Ectodermal cell (in vitro differentiated cells): ENCODE data around the gene RHBDF2.

Experiments
- H3K27ac ChIP-seq: 2 replicates; pipeline ENCODE4 v1.7.0; 2013; ENCODE audit warnings: mild to moderate bottlenecking, low read depth, low read length; ENCODE audit not compliant: insufficient read depth, poor library complexity, severe bottlenecking
- H3K27me3 ChIP-seq: 2 replicates; pipeline ENCODE4 v1.7.0; 2013; ENCODE audit warnings: mild to moderate bottlenecking, low read length; ENCODE audit not compliant: insufficient read depth, control insufficient read depth, poor library complexity, severe bottlenecking
- H3K36me3 ChIP-seq: one replicate; pipeline ENCODE4 v1.7.0; 2013; ENCODE audit warnings: low read length; ENCODE audit not compliant: control insufficient read depth, insufficient read depth
- H3K4me1 ChIP-seq: one replicate; pipeline ENCODE4 v1.7.0; 2013; ENCODE audit warnings: low read length; ENCODE audit not compliant: control insufficient read depth, insufficient read depth
- H3K4me3 ChIP-seq: 2 replicates; pipeline ENCODE4 v1.7.0; 2013; ENCODE audit warnings: low read depth, low read length, control low read depth; ENCODE audit not compliant: insufficient read depth
- H3K9me3 ChIP-seq: 2 replicates; pipeline ENCODE4 v1.7.0; 2013; ENCODE audit warnings: mild to moderate bottlenecking, low read length, moderate library complexity; ENCODE audit not compliant: control insufficient read depth
- WGBS, 2 experiments: methylation state at CpG; one replicate each; pipeline ENCODE4 v1.1.7; 2013; ENCODE audit warnings: missing lambda C conversion rate in 2 of 2; 5-methylcytosine and 5-hydroxymethylcytosine counted together

Gene RHBDF2

DNA sequence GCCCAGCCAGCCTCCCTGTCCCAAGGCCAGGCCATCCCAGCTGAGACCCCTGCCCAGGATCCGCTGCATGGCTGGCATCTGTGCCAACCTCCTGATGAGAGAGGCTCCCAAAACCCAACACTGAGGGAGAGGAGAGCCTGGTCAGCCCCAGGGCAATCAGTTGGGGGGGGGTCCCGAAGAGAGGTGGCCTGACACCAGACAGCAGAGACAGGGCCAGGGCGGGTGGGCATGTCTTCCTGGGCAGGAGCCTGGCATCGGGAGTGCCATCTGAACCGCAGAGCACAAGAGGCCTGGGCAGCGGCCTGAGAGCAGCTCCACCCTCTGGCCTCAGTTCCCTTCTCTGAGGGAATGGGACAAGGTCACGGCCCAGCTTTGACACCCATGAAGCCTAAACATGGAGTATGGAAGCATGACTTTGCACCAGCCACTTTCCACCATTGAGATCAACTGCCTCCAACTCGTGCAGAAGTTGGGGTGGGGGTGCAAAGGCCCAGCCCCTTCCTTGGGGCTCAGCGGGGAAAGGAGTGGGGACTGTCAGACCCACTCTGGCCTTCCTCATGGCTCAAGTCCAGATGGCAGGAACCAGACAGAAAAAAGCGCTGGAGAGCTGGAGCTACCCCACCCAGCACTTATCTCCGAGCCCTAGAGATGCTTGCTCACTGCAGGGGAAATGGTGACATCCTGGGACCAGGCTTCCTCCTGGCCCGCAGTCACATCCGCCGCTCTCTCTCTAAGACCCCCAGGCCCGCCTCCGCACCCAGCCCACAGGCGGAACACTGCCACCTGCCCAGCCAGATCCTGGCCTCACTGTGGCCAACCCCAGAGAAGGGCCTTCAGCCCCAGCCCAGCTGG, 9.7 kb downstream of the RHBDF2 start:
- WGBS, 2 experiments, result 93 to 94% methylated on average over 17 of the region's 17 CpGs

DNA sequence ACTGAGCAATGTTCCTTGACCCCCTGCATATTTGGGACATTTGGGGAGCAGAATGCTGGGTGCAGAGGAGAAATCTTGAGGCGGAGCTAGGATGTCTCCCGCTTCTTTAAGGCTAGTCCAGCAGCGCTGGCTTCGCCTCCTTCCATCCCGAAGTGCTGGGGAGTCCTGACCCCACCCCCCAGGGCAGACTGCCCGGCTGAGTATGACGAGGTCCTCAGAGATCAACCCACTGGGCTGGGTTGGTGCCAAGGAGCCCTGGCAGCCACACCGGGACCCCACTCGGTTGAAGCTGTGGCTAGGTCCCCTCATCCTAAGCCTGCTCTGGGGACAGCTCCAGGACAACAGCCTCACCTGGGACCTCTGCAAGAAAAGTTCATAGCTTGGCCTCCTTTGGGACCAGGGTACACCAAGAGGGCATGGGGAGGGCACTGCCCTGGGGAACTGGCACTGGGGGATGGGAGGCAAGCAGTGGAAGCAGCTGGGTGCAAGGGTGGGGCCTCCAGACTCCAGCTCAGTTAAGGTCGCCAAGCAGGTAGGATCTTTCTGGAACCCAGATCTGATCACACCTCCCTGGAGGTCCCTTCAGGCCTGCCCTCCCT, 11.0 kb downstream of the RHBDF2 start:
- Histone ChIP-seq H3K27ac (no peak overlapping the region), H3K36me3 (no peaks in the 10 kb centered on the region), H3K4me3 (no peak overlapping the region), H3K27me3 (no peaks in the 10 kb centered on the region), H3K9me3 (no peaks in the 10 kb centered on the region), H3K4me1 (peaks cover 16% of the 10 kb centered on the region)
- WGBS, 2 experiments, result 89 to 91% methylated on average over 10 of the region's 10 CpGs

More for the DNA sequence above, 9.7 kb downstream of the RHBDF2 start:
- Histone ChIP-seq H3K4me3 (no peak overlapping the region), H3K4me1 (peaks cover 16% of the 10 kb centered on the region), H3K36me3 (no peaks in the 10 kb centered on the region), H3K9me3 (no peaks in the 10 kb centered on the region), H3K27ac (no peak overlapping the region), H3K27me3 (no peaks in the 10 kb centered on the region)

DNA sequence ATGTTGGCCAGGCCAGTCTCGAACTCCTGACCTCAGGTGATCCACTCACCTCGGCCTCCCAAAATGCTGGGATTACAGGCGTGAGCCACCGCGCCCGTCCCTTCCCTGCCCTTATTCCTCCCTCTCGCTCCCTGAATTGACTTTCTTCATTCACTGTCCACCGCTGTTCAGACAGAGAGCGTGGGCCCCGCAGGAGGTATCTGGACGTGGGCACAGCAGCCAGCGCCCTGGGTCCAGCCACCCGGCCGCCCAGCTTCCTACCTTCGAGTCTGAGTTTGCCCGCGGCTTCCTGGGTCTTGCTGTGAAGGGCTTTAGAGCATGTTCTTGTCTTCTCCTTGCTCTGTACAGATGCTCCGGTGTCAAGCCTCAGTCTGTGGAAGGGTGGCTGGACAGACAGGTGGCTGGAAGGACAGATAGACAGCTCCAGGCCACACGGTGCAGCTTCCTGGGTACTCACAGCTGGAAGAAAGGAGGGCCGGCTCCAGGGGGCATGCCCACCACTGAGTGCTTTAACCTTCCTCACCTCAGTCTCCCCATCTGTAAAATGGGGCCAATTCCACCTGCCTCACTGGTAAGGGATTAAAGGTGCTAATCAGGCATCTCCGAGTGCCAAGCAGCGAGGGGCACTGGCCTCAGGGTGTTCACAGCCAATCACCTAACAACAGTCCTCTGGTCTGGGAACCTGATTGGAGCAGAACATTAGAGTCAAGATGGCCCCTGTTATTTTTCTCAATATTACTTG, 13.6 kb downstream of the RHBDF2 start:
- no peak overlapping the region for H3K4me3 ChIP-seq
- H3K36me3 ChIP-seq, result no peaks in the 10 kb centered on the region
- peaks cover 6% of the 10 kb centered on the region for H3K4me1 ChIP-seq
- 93% methylated on average over 22 of the region's 22 CpGs for WGBS, 2 experiments
- H3K9me3 ChIP-seq, result no peaks in the 10 kb centered on the region
- no peak overlapping the region for H3K27ac ChIP-seq
- no peaks in the 10 kb centered on the region for H3K27me3 ChIP-seq

DNA sequence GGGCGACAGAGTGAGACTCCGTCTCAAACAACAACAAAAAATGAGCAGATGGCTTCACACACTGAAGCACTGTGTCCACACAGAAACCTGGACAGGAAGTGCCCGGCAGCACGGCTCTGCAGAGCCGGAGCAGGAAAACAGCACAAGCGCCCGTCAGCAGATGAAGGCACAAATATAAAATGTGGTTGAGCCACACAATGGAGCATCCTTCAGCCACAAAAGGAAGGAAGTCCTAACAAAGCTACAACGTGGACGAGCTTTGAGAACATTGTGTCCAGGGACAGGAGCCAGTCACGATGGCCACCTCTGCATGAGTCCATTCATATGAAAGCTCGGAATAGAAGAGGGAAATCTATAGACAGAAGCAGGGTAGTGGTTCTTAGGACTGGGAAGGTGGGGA, 15.7 kb downstream of the RHBDF2 start:
- WGBS, 2 experiments, result 87% methylated on average over 11 of the region's 11 CpGs

DNA sequence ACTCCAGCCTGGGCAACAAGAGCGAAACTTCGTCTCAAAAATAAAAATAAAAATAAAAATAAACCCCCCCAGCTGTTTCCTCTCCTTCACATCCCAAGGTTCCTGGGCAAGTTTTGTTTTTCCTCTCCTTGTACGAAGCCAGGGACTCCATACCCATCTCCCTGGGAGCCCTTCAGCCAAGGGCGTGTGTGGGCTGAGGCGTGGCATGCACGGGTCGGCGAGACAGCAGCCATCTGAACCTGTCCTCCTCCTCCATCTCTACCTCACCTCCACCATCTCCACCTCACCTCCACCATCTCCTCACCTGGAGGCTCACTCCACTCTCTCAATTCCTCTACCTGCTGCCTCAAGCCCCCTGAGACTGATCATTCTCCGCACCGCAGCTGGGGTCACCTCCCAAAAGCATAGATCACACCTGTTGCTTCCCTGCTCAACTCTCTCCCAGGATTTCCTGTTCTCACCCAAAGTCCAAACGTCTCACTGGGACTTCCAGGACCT, 16.9 kb downstream of the RHBDF2 start:
- Histone ChIP-seq H3K4me1 (no peaks in the 10 kb centered on the region), H3K27ac (no peak overlapping the region), H3K27me3 (no peaks in the 10 kb centered on the region), H3K9me3 (no peaks in the 10 kb centered on the region), H3K36me3 (no peaks in the 10 kb centered on the region), H3K4me3 (no peak overlapping the region)
- WGBS, 2 experiments, result 93 to 94% methylated on average over 11 of the region's 11 CpGs

More for the DNA sequence above, 15.7 kb downstream of the RHBDF2 start:
- Histone ChIP-seq H3K4me3 (no peak overlapping the region), H3K27ac (no peak overlapping the region), H3K36me3 (no peaks in the 10 kb centered on the region), H3K27me3 (no peaks in the 10 kb centered on the region), H3K4me1 (no peaks in the 10 kb centered on the region), H3K9me3 (no peaks in the 10 kb centered on the region)

DNA sequence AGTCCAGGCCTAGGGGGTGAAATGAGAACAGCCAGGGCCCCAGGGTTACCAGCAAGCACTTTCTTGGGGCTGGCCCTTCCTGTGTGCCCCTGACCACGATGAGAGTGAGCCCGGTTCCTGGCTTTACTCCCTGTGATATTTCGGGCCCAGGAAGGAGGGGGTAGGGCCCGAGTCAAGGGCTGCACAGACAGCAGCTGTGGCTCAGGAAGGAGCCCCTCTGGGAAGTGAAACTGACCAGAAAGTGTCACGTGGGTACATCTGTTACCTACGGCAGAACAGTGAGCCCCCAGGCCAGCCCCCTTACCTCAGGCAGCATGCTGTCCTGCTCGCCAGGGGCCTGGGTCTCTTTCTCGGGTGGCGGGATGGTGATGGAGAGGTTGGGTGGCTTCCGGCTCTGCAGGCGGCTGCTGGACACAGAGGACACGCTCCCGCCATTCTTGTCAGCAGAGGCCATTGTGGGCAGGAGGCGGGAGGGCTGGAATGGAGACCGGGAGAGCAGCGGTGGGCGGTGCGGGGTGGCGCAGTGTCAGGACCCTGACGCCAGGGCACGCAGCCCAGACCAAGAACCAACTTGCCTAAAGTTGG, 20.1 kb downstream of the RHBDF2 start:
- WGBS, 2 experiments, result 89 to 91% methylated on average over 21 of the region's 21 CpGs
- Histone ChIP-seq H3K4me1 (no peaks in the 10 kb centered on the region), H3K9me3 (no peaks in the 10 kb centered on the region), H3K27me3 (no peaks in the 10 kb centered on the region), H3K4me3 (no peak overlapping the region), H3K27ac (peak overlapping the region; percentile 40), H3K36me3 (no peaks in the 10 kb centered on the region)

DNA sequence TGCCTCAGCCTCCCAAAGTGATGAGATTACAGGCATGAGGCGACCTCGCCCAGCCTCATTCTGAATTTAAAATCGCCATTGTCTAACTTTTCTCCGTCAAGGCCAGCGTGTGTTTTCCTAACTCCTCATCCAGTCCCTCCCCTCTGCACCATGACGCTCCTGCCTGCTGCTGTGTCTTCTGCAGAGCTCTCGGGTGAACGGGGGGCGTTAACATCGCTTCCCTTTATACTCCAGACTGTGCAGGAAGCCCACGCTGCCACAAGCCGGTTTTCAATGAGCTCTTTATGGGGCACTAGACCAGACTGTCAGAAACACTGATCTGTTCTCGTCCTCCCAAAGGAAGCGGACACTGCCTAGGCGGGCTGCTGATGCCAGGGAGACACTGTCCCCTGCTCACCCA, 20.6 kb downstream of the RHBDF2 start:
- Histone ChIP-seq H3K4me3 (no peak overlapping the region), H3K36me3 (no peaks in the 10 kb centered on the region), H3K27me3 (no peaks in the 10 kb centered on the region), H3K4me1 (no peaks in the 10 kb centered on the region), H3K27ac (peak overlapping the region; percentile 40), H3K9me3 (no peaks in the 10 kb centered on the region)
- 86 to 87% methylated on average over 15 of the region's 15 CpGs for WGBS, 2 experiments

DNA sequence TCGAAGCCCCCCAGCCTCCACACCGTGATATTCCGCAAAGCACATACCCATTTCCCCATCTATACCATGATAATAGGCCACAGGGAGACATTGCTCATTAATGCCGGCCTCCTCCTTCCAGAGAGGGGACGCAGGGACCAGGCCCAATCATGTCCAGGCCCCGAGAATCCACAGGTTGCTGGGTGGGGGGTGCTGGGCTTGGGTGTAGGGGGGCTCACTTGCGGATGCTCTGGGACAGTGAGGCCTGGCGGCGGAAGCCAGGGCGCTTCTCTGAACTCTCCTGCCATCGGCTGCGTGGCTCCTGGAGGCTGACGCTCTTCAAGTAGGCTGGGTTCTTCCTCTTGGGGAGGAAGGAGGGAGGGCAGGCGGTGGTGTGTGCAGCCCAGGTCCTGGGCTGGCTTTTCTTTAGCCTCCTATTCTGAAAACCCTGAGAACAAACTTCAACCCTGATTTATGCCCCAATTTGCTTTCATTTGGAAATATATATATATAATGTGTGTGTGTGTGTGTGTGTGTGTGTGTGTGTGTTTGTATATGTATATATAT, 21.6 kb downstream of the RHBDF2 start:
- Histone ChIP-seq H3K4me3 (no peak overlapping the region), H3K36me3 (no peaks in the 10 kb centered on the region), H3K27ac (no peak overlapping the region), H3K9me3 (no peaks in the 10 kb centered on the region), H3K27me3 (no peaks in the 10 kb centered on the region), H3K4me1 (no peaks in the 10 kb centered on the region)
- WGBS, 2 experiments, result 95 to 97% methylated on average over 13 of the region's 14 CpGs

DNA sequence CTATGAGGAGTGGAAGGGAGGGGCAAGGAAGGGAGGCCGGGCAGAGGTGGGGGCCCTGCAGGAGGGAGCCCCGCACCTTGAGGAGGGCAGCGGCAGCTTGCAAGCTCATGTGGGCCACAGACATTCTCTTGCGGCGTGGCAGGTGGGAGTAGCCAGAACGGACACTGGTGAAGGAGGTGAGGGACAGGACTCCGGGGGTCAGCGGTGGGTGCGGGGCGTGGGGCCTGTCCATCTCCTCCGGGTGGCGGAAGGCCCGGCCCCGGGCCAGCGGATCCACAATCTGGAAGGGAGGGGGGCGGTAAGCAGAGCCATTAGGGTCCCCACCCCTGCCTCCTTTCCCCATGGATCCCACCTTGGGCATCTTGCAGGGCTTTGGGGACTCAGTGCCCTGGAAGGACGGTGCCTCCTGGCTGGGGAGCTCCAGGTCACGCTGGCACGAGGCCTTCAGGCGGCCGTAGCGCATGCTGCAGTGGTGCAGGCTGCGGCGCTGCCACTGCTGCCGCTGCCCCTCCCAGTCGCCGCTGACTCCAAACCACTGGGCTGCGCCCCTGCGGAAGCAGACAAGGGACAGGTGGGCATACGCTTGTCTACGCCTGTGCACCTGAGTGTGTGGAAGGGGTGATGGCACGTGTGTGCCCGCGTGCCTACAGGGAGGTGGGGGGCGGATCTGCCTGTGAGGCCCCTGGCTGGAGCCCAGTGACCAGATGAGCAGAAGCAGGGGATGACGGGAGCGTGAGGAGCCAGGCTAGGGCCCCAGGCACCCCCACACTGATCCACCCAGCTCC, 22.3 kb downstream of the RHBDF2 start:
- H3K27me3 ChIP-seq, result no peaks in the 10 kb centered on the region
- H3K4me1 ChIP-seq, result no peaks in the 10 kb centered on the region
- 94% methylated on average over 37 of the region's 37 CpGs for WGBS, 2 experiments
- H3K9me3 ChIP-seq, result no peaks in the 10 kb centered on the region
- no peaks in the 10 kb centered on the region for H3K36me3 ChIP-seq
- no peak overlapping the region for H3K4me3 ChIP-seq
- H3K27ac ChIP-seq, result no peak overlapping the region
